Measurements from ENCODE around the gene ELL3. TPM values are rescaled to one million over a fixed set of nuclear protein-coding genes. Genes with fewer than 3 reads are reported as not detected.

Gene ELL3
- total and polyA plus RNA-seq, 10 of the 15 experiments (the other 5 are each of a cell fraction or from before 2014, with no cell fraction given) = 12.9 to 30.3 (median 20.2) TPM

GRCh38 chr15:43794269-43795037 is 17.7 kb upstream of the ELL3 start:
- Histone ChIP-seq H3K9me3 (replicated peaks; ENCODE audit: control insufficient read depth, insufficient read depth, low read length) (no peaks in the 10 kb centered on the region), H3K4me2 (ENCODE audit: control insufficient read depth, insufficient read depth) (peak overlapping the region; percentile 99; the same call in 1 of the 2 replicates), H3K27me3 (replicated peaks in 1 of 2; ENCODE audit: control insufficient read depth in 2 of 2, insufficient read depth in 2 of 2, low read length in 1 of 2) (no peaks in the 10 kb centered on the region), H3K27ac (ENCODE audit: control insufficient read depth, insufficient read depth) (no peak overlapping the region), H3K36me3 (ENCODE audit: control insufficient read depth in 2 of 2, insufficient read depth in 2 of 2, low read length in 1 of 2) (peaks cover 5 to 30% of the 10 kb centered on the region in 2 experiments), H2AFZ (ENCODE audit: control insufficient read depth, low read depth, low read length) (no peak overlapping the region), H3K4me3 (peak overlapping the region; percentile 96; the same call in 1 of the 2 replicates), H3K9ac (ENCODE audit: control insufficient read depth, insufficient read depth, low read length) (no peak overlapping the region), H3K79me2 (ENCODE audit: control insufficient read depth, insufficient read depth, low read length) (peaks cover 34% of the 10 kb centered on the region), H4K20me1 (ENCODE audit: control insufficient read depth, insufficient read depth) (no peaks in the 10 kb centered on the region; the same call in none of the 2 replicates), H3K4me1 (ENCODE audit: control insufficient read depth, insufficient read depth, low read length) (peaks cover 25% of the 10 kb centered on the region)
- in situ Hi-C loops (cut with MboI) (loop anchor here (10.0 to 25.0 kb wide), 2 partner anchors 930 to 1532 kb away; partner anchors contain the start of genes GANC and TMEM87A), intact Hi-C loops (cut with micrococcal nuclease; ENCODE audit: unreplicated experiment) (loop anchor here (5.0 kb wide), 1 partner anchor 33 kb away; the partner anchor contains the start of gene WDR76)
- ATAC-seq (no peak), FAIRE-seq (no peak), DNase-seq (ENCODE audit: low read depth, low spot score) (no peak)
- CTCF ChIA-PET = interaction anchor here (0.5 to 4.0 kb wide), 3 partner anchors 19 to 912 kb away, joined by 3 to 23 read pairs (median 6); partner anchors contain the start of gene ELL3
- BruUV-seq (replicated peaks) = no TSS peak
- WGBS (ENCODE audit: insufficient coverage, insufficient replicate concordance, low lambda C conversion rate, missing lambda C conversion rate) = 90% methylated on average over 9 of the region's 9 CpGs
- SMC1A ChIA-PET (ENCODE audit: uncharacterized antibody, unreplicated experiment) = interaction anchor here (0.5 to 9.4 kb wide), 7 partner anchors 14 to 36 kb away, joined by 3 to 129 read pairs (median 3); partner anchors contain the start of genes ELL3 and MFAP1
- POLR2A ChIA-PET = interaction anchor here (0.7 to 5.9 kb wide), 5 partner anchors 10 to 40 kb away, joined by 3 to 48 read pairs (median 3); partner anchors contain the start of gene MFAP1
- TF ChIP-seq REST (IDR thresholded peaks at IDR 0.05; ENCODE audit: low read depth, low read length) (peak; percentile 53; the same call in 1 of the 2 replicates), CREB1 (IDR thresholded peaks at IDR 0.05; ENCODE audit: low read depth) (no peak)
- RAD21 ChIA-PET (ENCODE audit: unreplicated experiment) = interaction anchor here (0.8 to 2.1 kb wide), 4 partner anchors 15 to 90 kb away, joined by 3 to 9 read pairs (median 4); partner anchors contain the start of gene ELL3

Data from GM12878 (cell line).